Frontal cortex (tissue), 1 donor: ENCODE results near the gene TMEM63B. TPM values are rescaled to one million over a fixed set of nuclear protein-coding genes. Genes with fewer than 3 reads are reported as not detected.

Experiments used
- total RNA-seq: library from RNA; depleted of rRNA; stranded (reverse); fragments of >200 nt; gene quantifications from one replicate; pipeline ENCODE4 v1.2.3, GENCODE V29; 2014

TMEM63B gene
- total RNA-seq, 1 donor from 2014 or later = 35.5 TPM

Other genes with a start within 250 kb of the TMEM63B start
- gene MRPL14, start 102 bp upstream of the TMEM63B start, total RNA-seq = 41.2 TPM
- gene CAPN11, start 31.3 kb downstream of the TMEM63B start, total RNA-seq = not detected
- gene MYMX, start 89.4 kb downstream of the TMEM63B start, total RNA-seq = not detected
- gene SLC29A1, start 96.0 kb downstream of the TMEM63B start, total RNA-seq = 3.7 TPM
- 463 TPM for gene HSP90AB1, start 119.5 kb downstream of the TMEM63B start, total RNA-seq
- 32.2 TPM for gene SLC35B2, start 130.0 kb downstream of the TMEM63B start, total RNA-seq
- gene NFKBIE, start 138.0 kb downstream of the TMEM63B start, total RNA-seq = 8.2 TPM
- gene TMEM151B, start 142.9 kb downstream of the TMEM63B start, total RNA-seq = 45.7 TPM
- 12.2 TPM for gene AARS2, start 185.8 kb downstream of the TMEM63B start, total RNA-seq
- 0.41 TPM for gene SPATS1, start 215.1 kb downstream of the TMEM63B start, total RNA-seq